A673 (cell line): ENCODE measurements around the gene CDH4.

Experiments
- EZH2 ChIP-seq: fragments of 200-600 bp; sonication (generic); IDR thresholded peaks from 2 replicates; pipeline ENCODE4 v1.6.1; 2017; ENCODE audit warnings: borderline replicate concordance, low read depth, mild to moderate bottlenecking, mixed read lengths, antibody characterized with exemption, low read length; ENCODE audit not compliant: poor library complexity, severe bottlenecking
- TF ChIP-seq, protein P1 (sequence below): fragments of 300-800, 200-600 bp; sonication (generic); conservative IDR thresholded peaks from 2 replicates; pipeline ENCODE4 v1.5.1; 2017; ENCODE audit warnings: low read depth, mild to moderate bottlenecking, antibody characterized with exemption, low read length, moderate library complexity, mixed read lengths

- TF ChIP-seq, protein P1, sequence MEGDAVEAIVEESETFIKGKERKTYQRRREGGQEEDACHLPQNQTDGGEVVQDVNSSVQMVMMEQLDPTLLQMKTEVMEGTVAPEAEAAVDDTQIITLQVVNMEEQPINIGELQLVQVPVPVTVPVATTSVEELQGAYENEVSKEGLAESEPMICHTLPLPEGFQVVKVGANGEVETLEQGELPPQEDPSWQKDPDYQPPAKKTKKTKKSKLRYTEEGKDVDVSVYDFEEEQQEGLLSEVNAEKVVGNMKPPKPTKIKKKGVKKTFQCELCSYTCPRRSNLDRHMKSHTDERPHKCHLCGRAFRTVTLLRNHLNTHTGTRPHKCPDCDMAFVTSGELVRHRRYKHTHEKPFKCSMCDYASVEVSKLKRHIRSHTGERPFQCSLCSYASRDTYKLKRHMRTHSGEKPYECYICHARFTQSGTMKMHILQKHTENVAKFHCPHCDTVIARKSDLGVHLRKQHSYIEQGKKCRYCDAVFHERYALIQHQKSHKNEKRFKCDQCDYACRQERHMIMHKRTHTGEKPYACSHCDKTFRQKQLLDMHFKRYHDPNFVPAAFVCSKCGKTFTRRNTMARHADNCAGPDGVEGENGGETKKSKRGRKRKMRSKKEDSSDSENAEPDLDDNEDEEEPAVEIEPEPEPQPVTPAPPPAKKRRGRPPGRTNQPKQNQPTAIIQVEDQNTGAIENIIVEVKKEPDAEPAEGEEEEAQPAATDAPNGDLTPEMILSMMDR = no peak
- no peak for TF ChIP-seq EZH2
Measured at GRCh38 chr20:61828891-61829290, 576.8 kb downstream of the CDH4 start.
